Right lobe of liver (tissue), 4 donors: ENCODE results near the gene CLCN1.

ENCODE experiments used
- POLR2A ChIP-seq: fragments of 450-650 bp; IDR thresholded peaks from one replicate; pipeline ENCODE4 v1.6.1; 2017; ENCODE audit warnings: antibody characterized with exemption, mild to moderate bottlenecking
- TF ChIP-seq, protein P1 (sequence below), 4 donors: fragments of 200-600 bp in 3 of 4; fragments of 450-650 bp in 1 of 4; IDR thresholded peaks; one replicate each; pipeline versions ENCODE4 v1.5.1 to v1.8.0; 2016 to 2022; ENCODE audit warnings: antibody characterized with exemption in 4 of 4, mild to moderate bottlenecking in 2 of 4
- donor health status: DM: no; HTN: no; CAD: no.
- donor health status: DM: no; HTN: no; CAD: no.
- donor health status: DM: no; HTN: yes; CAD: no.

DNA sequence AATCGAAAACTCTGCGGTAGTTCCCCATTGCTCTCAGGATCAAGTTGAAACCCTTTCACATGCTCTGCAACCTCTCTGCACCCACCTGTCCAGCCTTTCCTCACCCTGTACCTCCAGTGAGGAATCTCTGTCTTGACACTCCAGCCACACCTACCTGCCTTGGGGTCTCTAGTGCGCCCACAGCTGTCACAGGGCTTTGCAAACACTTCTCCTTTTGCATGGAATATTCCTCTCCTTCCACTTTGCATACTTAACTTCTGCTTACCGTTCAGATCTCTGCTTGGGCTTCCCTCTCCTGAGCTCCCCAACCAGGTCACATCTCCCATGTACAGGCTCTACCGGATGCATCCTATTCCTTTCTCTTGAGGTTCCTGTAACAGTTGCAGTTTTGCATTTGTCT is 58.6 kb downstream of the CLCN1 start:
- TF ChIP-seq POLR2A = no peak
- TF ChIP-seq, protein P1, sequence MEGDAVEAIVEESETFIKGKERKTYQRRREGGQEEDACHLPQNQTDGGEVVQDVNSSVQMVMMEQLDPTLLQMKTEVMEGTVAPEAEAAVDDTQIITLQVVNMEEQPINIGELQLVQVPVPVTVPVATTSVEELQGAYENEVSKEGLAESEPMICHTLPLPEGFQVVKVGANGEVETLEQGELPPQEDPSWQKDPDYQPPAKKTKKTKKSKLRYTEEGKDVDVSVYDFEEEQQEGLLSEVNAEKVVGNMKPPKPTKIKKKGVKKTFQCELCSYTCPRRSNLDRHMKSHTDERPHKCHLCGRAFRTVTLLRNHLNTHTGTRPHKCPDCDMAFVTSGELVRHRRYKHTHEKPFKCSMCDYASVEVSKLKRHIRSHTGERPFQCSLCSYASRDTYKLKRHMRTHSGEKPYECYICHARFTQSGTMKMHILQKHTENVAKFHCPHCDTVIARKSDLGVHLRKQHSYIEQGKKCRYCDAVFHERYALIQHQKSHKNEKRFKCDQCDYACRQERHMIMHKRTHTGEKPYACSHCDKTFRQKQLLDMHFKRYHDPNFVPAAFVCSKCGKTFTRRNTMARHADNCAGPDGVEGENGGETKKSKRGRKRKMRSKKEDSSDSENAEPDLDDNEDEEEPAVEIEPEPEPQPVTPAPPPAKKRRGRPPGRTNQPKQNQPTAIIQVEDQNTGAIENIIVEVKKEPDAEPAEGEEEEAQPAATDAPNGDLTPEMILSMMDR (IDR thresholded peaks at IDR 0.05) = no peak
